WI38 (cell line): Measurements from ENCODE around the gene RLBP1.

ENCODE experiments used
- H3K4me3 ChIP-seq: 2 replicates; pipeline ENCODE4 v1.5.1; 2011; ENCODE audit warnings: low read depth, mild to moderate bottlenecking, control low read depth, low read length
- CTCF ChIP-seq: IDR thresholded peaks from 2 replicates; pipeline ENCODE4 v1.5.1; 2012; ENCODE audit warnings: low read depth, mild to moderate bottlenecking, control low read depth, low read length

RLBP1 gene

DNA sequence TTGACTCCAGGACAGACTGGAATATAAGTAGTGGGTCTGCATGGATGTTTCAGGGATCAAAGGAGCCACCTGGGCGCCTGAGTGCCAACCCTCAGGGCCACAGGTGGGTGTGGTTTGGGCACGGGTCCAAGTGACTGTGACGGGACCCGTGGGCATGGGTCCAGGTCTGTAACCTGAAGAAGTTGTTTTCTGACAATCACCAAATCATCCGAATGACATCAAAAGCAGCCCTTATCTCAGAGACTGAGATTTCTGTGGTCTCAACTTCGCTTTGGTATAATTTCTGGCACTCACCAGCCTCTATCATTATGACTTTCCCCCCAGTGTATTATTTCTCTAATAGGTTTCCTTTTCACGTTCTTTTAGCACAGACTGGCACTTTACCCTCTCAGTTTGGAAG, 24.4 kb downstream of the RLBP1 start:
- TF ChIP-seq CTCF = no peak
- H3K4me3 ChIP-seq = no peak overlapping the region

DNA sequence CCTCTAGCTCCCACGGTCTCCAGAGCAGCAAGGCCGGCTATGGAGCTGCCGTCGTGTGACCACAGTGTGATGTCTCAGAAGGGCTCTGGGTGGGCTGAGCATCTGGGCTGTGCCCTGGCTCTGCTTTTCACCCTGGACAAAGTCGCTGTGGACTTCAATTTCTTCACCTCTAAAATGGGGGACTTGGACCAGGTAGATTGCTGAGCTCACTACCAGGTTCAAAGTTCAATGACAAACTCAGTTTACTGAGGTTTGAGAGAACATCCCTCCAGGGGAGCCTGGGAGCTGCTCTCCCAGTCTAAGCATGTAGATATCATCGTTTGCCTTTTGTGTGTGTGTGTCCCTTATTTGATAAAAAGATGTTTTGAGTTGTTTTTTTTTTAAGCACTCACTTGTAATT, 25.1 kb downstream of the RLBP1 start:
- no peak for TF ChIP-seq CTCF
- no peak overlapping the region for H3K4me3 ChIP-seq

- no peak overlapping the region for H3K4me3 ChIP-seq
- TF ChIP-seq CTCF = no peak
Measured at GRCh38 chr15:89195836-89196235, 25.5 kb downstream of the RLBP1 start.

DNA sequence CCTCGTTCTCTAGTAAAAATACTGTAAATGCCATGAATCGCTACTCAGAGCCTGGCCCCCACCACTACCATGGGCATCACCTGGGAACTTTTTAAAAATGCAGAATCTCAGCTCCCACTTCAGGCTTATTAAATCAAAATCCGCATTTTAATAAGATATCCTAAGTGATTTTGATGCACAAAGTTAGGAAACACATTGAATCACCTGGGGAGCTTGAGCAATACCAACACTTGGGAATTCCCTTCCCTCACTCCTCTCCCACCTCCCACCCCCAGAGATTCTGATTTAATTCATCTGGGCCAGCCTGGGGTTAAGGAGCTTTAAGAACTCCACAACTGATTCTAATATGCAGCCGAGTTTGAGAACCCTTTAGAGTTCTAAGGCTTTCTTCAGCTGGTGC, 26.8 kb downstream of the RLBP1 start:
- TF ChIP-seq CTCF = no peak
- H3K4me3 ChIP-seq = no peak overlapping the region

DNA sequence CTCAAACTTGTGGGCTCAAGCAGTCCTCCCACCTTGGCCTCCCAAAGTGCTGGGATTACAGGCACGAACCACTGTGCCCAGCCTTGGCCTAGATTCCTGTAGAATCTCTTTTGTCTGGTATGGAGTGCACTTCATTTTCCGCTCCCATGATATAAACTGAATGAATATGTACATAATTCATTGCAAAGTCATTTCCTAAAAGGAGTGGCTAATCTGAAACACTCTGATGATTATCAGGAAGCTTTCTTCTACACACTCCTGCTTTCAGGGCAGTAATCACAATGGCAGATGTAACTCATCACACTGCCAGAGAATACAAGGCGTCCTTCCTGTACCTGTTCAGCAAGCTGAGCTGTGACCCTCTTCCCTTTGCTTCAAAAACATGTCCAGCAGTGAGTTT, 28.6 kb downstream of the RLBP1 start:
- H3K4me3 ChIP-seq = no peak overlapping the region
- TF ChIP-seq CTCF = no peak

- H3K4me3 ChIP-seq = no peak overlapping the region
- TF ChIP-seq CTCF = no peak
Measured at GRCh38 chr15:89192136-89192535, 29.2 kb downstream of the RLBP1 start.

DNA sequence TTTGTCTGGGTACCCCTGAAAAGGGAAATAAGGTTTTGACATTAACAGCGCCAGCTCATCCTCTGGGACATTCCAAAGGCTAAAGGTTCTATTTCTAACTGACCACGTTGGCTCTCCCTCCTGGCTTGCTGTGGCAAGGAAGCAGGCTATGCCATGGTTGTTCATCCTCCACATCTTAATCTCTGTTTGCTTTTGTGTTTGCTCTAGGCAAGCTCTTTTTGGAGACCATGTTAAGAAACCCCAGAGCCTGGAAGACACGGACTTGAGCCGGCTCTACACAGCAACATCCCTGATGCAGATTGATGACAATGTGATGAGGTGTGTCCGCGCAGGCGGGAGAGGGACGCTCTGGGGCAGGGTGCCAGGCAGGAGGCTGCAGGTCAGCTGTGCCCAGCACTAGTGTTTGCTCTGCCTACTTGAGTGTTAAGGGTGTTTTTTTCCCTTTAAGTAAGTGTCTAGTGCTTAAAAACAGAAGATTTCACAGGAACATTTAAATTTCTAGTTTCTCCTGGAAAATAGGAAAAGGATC, 33.3 kb downstream of the RLBP1 start:
- TF ChIP-seq CTCF = no peak

More for the DNA sequence above, 33.3 kb downstream of the RLBP1 start:
- no peak overlapping the region for H3K4me3 ChIP-seq
